GM12878 (cell line): ENCODE data around the gene LILRB1. TPM values are rescaled to one million over a fixed set of nuclear protein-coding genes. Genes with fewer than 3 reads are reported as not detected.
A peak's percentile ranks its signal among the peaks of the same experiment; 100 is the strongest.
"Not testable (repeated sequence)": the region's sequence is repeated elsewhere in the genome, so short reads cannot be mapped to it uniquely, and the experiment has no call there.

Experiments used
- ATAC-seq: fragments of 200-7000 bp; cut with Tn5 transposase; 3 replicates; pipeline ENCODE4 v1.9.1; 2020; ENCODE audit warnings: mild to moderate bottlenecking, moderate library complexity
- BruUV-seq: library from RNA; stranded (reverse); fragments of 400-500 nt; replicated peaks from 2 replicates; lab custom pipeline; 2021; lab: Mats Ljungman, UMichigan
- CTCF ChIA-PET: fragments of 300-600 bp; sonication (Branson Sonifier 250); formaldehyde crosslinking; extraction: SDS; loops from one replicate; lab custom pipeline; 2021; ENCODE audit warnings: inconsistent platforms; lab: Yijun Ruan, JAX
- POLR2A ChIA-PET: fragments of 350-600 bp; formaldehyde crosslinking; extraction: SDS; loops from one replicate; lab custom pipeline; 2021; ENCODE audit warnings: inconsistent platforms; lab: Charles Lee
- RAD21 ChIA-PET: fragments of 300-600 bp; sonication (Branson Sonifier 250); formaldehyde crosslinking; loops from one replicate; lab custom pipeline; 2023; ENCODE audit warnings: antibody characterized with exemption; ENCODE audit not compliant: unreplicated experiment; lab: Charles Lee
- SMC1A ChIA-PET: fragments of 300-600 bp; sonication (Branson Sonifier 250); formaldehyde crosslinking; loops from one replicate; lab custom pipeline; 2023; ENCODE audit not compliant: unreplicated experiment, uncharacterized antibody; lab: Charles Lee
- DNase-seq: peaks from one replicate; pipeline ENCODE4 v3.0.0-alpha.2; 2011; ENCODE audit warnings: low read depth, low spot score
- FAIRE-seq: peaks from 3 replicates; lab custom pipeline; 2011; peaks lifted over from hg19 to GRCh38; lab: Jason Lieb, UNC
- H2AFZ ChIP-seq: 2 replicates; pipeline ENCODE4 v1.6.0; 2011; ENCODE audit warnings: low read depth, low read length, control low read depth; ENCODE audit not compliant: control insufficient read depth
- H3K27ac ChIP-seq: 2 replicates; pipeline ENCODE4 v1.5.1; 2011; ENCODE audit warnings: control low read depth; ENCODE audit not compliant: control insufficient read depth, insufficient read depth
- H3K27me3 ChIP-seq, 2 experiments: replicated peaks in 1 of 2; 2 replicates each; pipeline versions ENCODE4 v1.6.0 to v1.6.1; 2011; ENCODE audit warnings: low read length in 1 of 2; ENCODE audit not compliant: control insufficient read depth in 2 of 2, insufficient read depth in 2 of 2
- H3K36me3 ChIP-seq, 2 experiments: 2 replicates each; pipeline ENCODE4 v1.5.1; 2011; ENCODE audit warnings: low read length in 1 of 2; ENCODE audit not compliant: control insufficient read depth in 2 of 2, insufficient read depth in 2 of 2
- H3K4me1 ChIP-seq: 2 replicates; pipeline ENCODE4 v1.6.1; 2011; ENCODE audit warnings: mild to moderate bottlenecking, low read length, moderate library complexity, mixed read lengths; ENCODE audit not compliant: control insufficient read depth, insufficient read depth
- H3K4me2 ChIP-seq: 2 replicates; pipeline ENCODE4 v1.6.0; 2011; ENCODE audit warnings: control low read depth; ENCODE audit not compliant: control insufficient read depth, insufficient read depth
- H3K4me3 ChIP-seq: fragments of 200-600 bp; sonication (generic); 2 replicates; pipeline ENCODE4 v1.5.1; 2016
- H3K79me2 ChIP-seq: 2 replicates; pipeline ENCODE4 v1.6.0; 2011; ENCODE audit warnings: low read length; ENCODE audit not compliant: control insufficient read depth, insufficient read depth
- H3K9ac ChIP-seq: 2 replicates; pipeline ENCODE4 v1.8.0; 2011; ENCODE audit warnings: low read length, control low read depth, mixed read lengths; ENCODE audit not compliant: control insufficient read depth, insufficient read depth
- H3K9me3 ChIP-seq: replicated peaks from 3 replicates; pipeline ENCODE4 v1.5.1; 2011; ENCODE audit warnings: mild to moderate bottlenecking, low read length; ENCODE audit not compliant: control insufficient read depth, insufficient read depth
- H4K20me1 ChIP-seq: 2 replicates; pipeline ENCODE4 v1.6.0; 2011; ENCODE audit not compliant: control insufficient read depth, insufficient read depth
- POLR2A ChIP-seq: IDR thresholded peaks from 2 replicates; pipeline ENCODE4 v1.6.1; 2011; ENCODE audit warnings: low read depth, mild to moderate bottlenecking, low read length
- WGBS: methylation state at CpG from one replicate; pipeline ENCODE4 v1.1.6; 2016; ENCODE audit warnings: low lambda C conversion rate; ENCODE audit not compliant: insufficient replicate concordance, insufficient coverage; ENCODE audit errors: missing lambda C conversion rate; 5-methylcytosine and 5-hydroxymethylcytosine counted together
- in situ Hi-C: fragments of 300-500 bp; cut with MboI; formaldehyde crosslinking; loops from 9 replicates; pipeline ENCODE4 v1.14.3; 2018; ENCODE audit warnings: mixed read lengths
- intact Hi-C: fragments of 100-400 bp; cut with micrococcal nuclease; formaldehyde crosslinking; loops from one replicate; pipeline ENCODE4 v1.14.2; 2022; ENCODE audit not compliant: unreplicated experiment
- polyA plus RNA-seq, 11 experiments: library from polyadenylated mRNA; depleted of rRNA in 4 of 11; unstranded in 6 of 11; stranded (reverse) in 5 of 11; fragments of >200 nt; fragmentation: Nextera tagmentation in 4 of 11; fragmentation: Illumina TruSeq in 1 of 11; extraction: Ambion mirVana in 4 of 11; extraction: Trizol in 1 of 11; gene quantifications; 1 replicate in 1 of 11; 2 replicates in 10 of 11; pipeline versions ENCODE4 v1.2.1 to v1.2.3, GENCODE V29; 2011 to 2016; ENCODE audit warnings: inconsistent platforms in 2 of 11, missing spikeins in 2 of 11, low read depth in 1 of 11
- total RNA-seq, 4 experiments: library from RNA; depleted of rRNA in 3 of 4; stranded (reverse); fragments of >200 nt in 3 of 4; fragmentation: Illumina TruSeq in 1 of 4; extraction: Trizol in 1 of 4; gene quantifications; 2 replicates each; pipeline versions ENCODE4 v1.2.1 to v1.2.3, GENCODE V29; 2013 to 2021

Gene LILRB1
- total and polyA plus RNA-seq, 10 of the 15 experiments (the other 5 are each of a cell fraction or from before 2014, with no cell fraction given) = 4.9 to 92.2 (median 50.1) TPM

- in situ Hi-C loops = loop anchor here (5.0 kb wide), 1 partner anchor 349 kb away; the partner anchor contains the start of gene LILRB2
- BruUV-seq = TSS peak; percentile 37
- intact Hi-C loops, CTCF ChIA-PET, H2AFZ ChIP-seq, H4K20me1 ChIP-seq, H3K27ac ChIP-seq, POLR2A ChIA-PET: not testable (repeated sequence)
- 67% methylated on average over 23 of the region's 23 CpGs for WGBS
- RAD21 ChIA-PET = interaction anchor here (1.7 kb wide), 1 partner anchor 12 kb away, joined by 8 read pairs; no protein-coding TSS in a partner anchor
- TF ChIP-seq POLR2A = 0 out of 2 replicates have a peak, but pooled peaks have one; percentile 25
- TF ChIP-seq, all 136 proteins: peak for 1; not testable (repeated sequence) for 135
- peaks cover 27% of the 10 kb centered on the region for H3K4me1 ChIP-seq
- SMC1A ChIA-PET = interaction anchor here (1.6 kb wide), 1 partner anchor 15 kb away, joined by 6 read pairs; no protein-coding TSS in a partner anchor
- H3K27me3 ChIP-seq, H3K9ac ChIP-seq, H3K4me2 ChIP-seq, DNase-seq, H3K9me3 ChIP-seq, H3K4me3 ChIP-seq, FAIRE-seq, ATAC-seq: not testable (repeated sequence)
- peaks cover 19 to 29% of the 10 kb centered on the region in 2 experiments; a peak in 3 of 4 replicates for H3K36me3 ChIP-seq
- peaks cover 30% of the 10 kb centered on the region for H3K79me2 ChIP-seq
Observed at GRCh38 chr19:54631489-54632337, 1.4 kb downstream of the LILRB1 start.

- ChIA-PET SMC1A (interaction anchor here (1.6 kb wide), 1 partner anchor 16 kb away, joined by 6 read pairs; no protein-coding TSS in a partner anchor), CTCF (interaction anchor here (1.1 kb wide), 1 partner anchor 153 kb away, joined by 3 read pairs; no protein-coding TSS in a partner anchor)
Observed at GRCh38 chr19:54632517-54632916, 2.2 kb downstream of the LILRB1 start.

More at GRCh38 chr19:54632517-54632916, 2.2 kb downstream of the LILRB1 start:
- H3K4me3 ChIP-seq, H4K20me1 ChIP-seq, H3K9me3 ChIP-seq, H3K27ac ChIP-seq, ATAC-seq, BruUV-seq, H2AFZ ChIP-seq, FAIRE-seq, intact Hi-C loops, DNase-seq, H3K4me2 ChIP-seq, H3K9ac ChIP-seq, H3K27me3 ChIP-seq: not testable (repeated sequence)
- WGBS = 87% methylated on average over 15 of the region's 16 CpGs
- Histone ChIP-seq H3K4me1 (peaks cover 27% of the 10 kb centered on the region), H3K79me2 (peaks cover 22% of the 10 kb centered on the region), H3K36me3 (peaks cover 19 to 22% of the 10 kb centered on the region in 2 experiments; a peak in 3 of 4 replicates)
- RAD21 ChIA-PET = interaction anchor here (0.7 to 1.7 kb wide), 2 partner anchors 13 to 150 kb away, joined by 3 to 8 read pairs; no protein-coding TSS in a partner anchor
- in situ Hi-C loops = loop anchor here (5.0 kb wide), 1 partner anchor 350 kb away; the partner anchor contains the start of gene LILRB2
- POLR2A ChIA-PET = interaction anchor here (0.8 kb wide), 1 partner anchor 10 kb away, joined by 3 read pairs; no protein-coding TSS in a partner anchor
